GM21825 (cell line): ENCODE results near the gene FKBP1B.
"Not testable (repeated sequence)": the region's sequence is repeated elsewhere in the genome, so short reads cannot be mapped to it uniquely, and the experiment has no call there.

Experiments used
- ATAC-seq: cut with Tn5 transposase; IDR thresholded peaks from one replicate; pipeline ENCODE4 v1.9.1; 2021; ENCODE audit warnings: mild to moderate bottlenecking, moderate library complexity; ENCODE audit not compliant: unreplicated experiment

The FKBP1B gene

DNA sequence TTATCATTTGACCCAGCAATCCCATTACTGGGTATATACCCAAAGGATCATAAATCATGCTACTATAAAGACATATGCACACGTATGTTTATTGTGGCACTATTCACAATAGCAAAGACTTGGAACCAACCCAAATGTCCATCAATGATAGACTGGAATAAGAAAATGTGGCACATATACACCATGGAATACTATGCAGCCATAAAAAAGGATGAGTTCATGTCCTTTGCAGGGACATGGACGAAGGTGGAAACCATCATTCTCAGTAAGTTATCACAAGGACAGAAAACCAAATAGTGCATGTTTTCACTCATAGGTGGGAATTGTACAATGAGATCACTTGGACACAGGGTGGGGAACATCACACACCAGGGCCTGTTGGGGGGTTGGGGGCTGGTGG, 51.2 kb downstream of the FKBP1B start:
- ATAC-seq, result not testable (repeated sequence)

DNA sequence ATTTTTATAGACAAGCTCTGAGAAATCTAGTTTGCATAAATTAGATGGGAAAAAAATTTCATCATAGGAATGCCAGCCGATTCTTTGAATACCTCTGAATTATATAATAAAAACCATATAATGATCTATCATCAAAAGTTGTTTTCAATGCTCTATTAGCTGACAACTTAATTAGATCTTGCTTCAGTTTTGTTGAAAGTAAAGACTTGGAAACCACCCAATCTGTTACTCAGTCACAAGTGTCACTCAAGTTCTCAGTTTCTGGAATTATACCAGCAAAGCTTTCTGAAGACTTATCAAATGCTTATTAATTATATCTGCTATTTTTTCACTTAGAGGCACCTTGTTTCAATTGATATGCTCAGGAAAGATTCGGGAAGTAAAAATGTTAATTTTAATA, 52.5 kb downstream of the FKBP1B start:
- ATAC-seq, result no peak

DNA sequence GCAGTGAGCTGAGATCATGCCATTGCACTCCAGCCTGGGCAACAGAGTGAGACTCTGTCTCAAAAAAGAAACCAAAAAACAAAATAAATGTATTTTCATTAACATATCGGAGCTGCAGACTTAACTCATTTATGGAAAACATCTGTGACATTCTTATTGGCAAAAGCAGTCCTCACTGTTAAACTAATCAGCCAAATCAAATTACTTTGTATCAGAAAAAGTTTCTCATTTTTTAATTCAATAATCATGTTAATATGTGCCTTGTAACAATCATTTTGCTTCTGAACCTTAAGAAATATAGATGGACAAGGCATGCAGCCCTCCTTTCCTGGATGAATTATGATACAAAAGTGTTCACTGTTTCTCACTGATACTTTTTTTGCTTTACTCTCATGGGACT, 53.1 kb downstream of the FKBP1B start:
- ATAC-seq, result no peak

DNA sequence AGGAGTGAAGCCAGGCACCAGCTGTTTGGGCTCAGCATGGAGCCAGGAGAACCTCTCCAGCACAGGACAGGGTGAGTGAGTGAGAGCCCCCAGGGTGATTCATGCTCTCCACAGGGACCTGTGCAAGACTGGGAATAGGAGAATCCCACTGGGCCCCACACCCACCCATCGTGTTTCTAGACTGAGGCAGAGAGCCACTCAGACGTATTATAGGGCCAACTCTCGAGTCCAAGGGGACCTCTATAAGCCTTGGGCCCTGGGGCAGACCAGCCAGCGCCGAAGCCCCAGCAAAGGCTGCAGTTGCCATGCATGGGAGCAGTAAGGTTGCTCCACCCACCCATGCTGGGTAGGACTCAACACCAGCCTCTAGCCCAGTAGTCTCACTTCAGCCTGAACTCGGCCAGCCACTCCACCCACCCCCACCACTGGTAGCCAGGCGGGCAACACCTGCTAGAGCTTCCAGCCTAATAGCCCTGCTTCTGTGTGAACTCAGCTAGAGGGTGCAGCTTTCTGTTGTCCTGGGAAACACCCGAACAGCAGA, 54.6 kb downstream of the FKBP1B start:
- no peak for ATAC-seq

DNA sequence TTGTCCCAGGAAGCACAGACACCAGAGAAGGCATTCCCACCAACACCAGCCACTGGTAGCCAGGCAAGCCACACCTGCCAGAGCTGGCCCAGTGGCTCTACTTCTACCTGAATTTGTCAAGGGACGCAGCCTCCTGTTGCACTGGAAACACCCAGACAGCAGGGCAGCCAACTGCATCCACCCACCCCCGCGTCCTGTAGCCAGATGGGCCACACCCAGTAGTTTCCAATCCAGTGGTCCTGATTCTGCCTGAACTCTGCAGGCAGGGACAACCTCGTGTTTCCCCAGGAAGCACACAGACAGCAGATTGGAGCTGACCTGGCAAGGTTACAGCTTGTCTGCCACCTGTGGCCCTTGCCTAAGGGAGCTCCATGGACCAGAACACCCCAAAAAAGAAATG, 55.4 kb downstream of the FKBP1B start:
- no peak for ATAC-seq

DNA sequence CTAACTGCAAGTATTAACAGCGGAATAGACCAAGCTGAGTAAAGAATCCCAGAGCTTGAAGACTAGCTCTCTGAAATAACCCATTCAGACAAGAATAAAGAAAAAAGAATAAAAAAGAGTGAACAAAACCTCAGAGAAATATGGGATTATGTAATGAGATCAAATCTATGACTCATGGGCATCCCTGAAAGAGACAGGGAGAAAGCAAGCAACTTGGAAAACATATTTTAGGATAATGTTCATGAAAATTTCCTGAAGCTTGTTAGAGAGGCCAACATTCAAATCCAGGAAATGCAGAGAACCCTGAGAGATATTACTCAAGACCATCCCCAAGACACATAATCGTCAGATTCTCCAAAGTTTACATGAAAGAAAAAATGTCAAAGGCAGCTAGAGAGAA, 56.3 kb downstream of the FKBP1B start:
- no peak for ATAC-seq

DNA sequence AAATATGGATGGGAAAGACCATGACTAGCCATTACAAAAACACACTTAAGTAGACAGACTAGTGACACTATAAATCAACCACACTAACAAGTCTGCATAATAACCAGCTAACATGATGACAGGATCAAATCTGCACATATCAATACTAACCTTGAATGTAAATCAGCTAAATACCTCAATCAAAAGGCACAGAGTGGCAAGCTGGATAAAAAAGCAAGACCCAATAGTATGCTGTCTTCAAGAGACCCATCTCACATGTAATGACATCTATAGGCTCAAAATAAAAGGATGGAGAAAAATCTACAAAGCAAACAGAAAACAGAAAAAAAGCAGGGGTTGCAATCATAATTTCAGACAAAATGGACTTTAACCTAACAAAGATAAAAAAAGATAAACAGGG, 57.2 kb downstream of the FKBP1B start:
- ATAC-seq, result no peak

DNA sequence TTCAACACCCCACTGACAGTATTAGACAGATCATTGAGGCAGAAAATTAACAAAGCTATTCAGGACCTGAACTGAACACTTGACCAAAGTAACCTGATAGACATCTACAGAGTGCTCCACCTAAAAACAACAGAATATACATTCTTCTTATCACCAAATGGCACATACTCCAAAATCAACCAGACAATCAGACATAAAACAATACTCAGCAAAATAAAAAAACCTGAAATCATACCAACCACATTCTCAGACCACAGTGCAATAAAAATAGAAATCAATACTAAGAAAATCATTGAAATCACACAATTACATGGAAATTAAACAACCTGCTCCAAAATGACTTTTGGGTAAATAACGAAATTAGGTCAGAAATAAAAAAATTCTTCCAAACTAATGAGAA, 57.8 kb downstream of the FKBP1B start:
- ATAC-seq, result no peak

DNA sequence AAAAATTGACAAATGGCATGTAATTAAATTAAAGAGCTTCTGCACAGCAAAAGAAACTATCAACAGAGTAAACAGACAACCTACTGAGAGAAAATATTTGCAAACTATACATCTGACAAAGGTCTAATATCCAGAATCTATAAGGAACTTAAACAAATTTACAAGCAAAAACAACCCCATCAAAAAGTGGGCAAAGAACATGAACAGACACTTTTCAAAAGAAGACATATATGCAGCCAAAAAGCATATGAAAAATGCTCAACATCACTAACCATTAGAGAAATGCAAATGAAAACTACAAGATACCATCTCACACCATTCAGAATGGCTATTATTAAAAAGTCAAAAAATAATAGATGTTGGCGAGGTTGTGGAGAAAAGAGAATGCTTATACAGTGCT, 59.9 kb downstream of the FKBP1B start:
- not testable (repeated sequence) for ATAC-seq

DNA sequence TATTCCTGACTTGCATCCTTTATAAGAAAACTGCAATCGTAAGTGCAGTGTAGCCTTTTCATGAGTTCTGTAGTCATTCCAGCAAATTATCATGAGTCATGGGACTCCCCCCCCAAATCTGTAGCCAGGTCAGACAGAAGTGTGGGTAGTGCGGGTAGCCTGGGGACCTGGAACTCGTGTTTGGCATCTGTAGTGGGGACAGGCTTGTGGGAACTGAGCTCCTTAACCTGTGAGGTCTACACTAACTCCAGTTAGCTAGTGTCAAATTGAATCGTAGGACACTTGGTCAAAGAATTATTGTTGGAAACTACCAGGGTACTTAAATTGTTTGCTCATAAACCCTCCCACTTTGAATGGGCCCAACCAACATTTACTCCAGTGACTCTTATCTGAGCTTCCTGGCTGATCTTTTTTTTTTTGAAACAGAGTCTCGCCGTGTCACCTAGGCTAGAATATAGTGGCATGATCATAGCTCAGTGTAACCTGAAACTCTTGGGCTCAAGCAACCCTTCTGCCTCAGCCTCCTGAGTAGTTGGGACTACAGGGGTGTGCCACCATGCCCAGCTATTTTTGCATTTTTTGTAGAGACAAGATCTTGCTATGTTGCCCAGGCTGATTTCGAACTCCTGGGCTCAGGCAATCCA, 61.2 kb downstream of the FKBP1B start:
- ATAC-seq, result no peak

DNA sequence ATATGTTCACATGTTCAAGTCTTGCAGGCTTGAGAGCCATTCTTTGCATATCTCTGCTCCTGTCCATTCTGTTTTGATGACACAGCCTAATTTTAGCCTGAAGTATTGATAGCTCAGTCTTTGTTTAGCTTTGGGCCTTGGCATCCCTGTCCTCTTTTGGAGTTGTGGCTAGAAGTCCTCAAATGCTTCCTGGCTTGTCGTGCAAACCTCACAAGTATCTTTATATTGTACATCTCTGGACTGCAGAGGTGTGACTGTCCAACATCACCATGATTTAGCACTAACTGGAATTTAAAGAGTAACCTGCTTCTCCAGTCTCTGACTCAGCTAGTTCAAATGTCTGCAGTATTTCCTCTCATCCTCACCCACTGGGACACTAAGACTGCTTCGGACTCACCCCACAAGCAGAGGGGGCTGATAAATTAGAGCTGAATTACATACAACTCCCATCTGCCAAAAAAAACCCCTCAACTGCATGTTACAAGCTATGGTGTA, 61.9 kb downstream of the FKBP1B start:
- ATAC-seq, result no peak
